Hepatocyte (in vitro differentiated cells): ENCODE results near the gene PLG. TPM values are rescaled to one million over a fixed set of nuclear protein-coding genes. Genes with fewer than 3 reads are reported as not detected.
"Not testable (repeated sequence)": the region's sequence is repeated elsewhere in the genome, so short reads cannot be mapped to it uniquely, and the experiment has no call there.

Experiments used
- DNase-seq: peaks from one replicate; pipeline ENCODE4 v3.0.0-alpha.2; 2016; ENCODE audit warnings: low spot score
- H2AFZ ChIP-seq: fragments of 200-600 bp; sonication (generic); 2 replicates; pipeline ENCODE4 v1.6.0; 2016; ENCODE audit warnings: antibody characterized with exemption, mild to moderate bottlenecking
- H3K27ac ChIP-seq: fragments of 200-600 bp; sonication (generic); 2 replicates; pipeline ENCODE4 v1.5.1; 2016; ENCODE audit warnings: mild to moderate bottlenecking
- H3K27me3 ChIP-seq: fragments of 200-600 bp; sonication (generic); 2 replicates; pipeline ENCODE4 v1.6.1; 2016
- H3K36me3 ChIP-seq: fragments of 200-600 bp; sonication (generic); replicated peaks from 2 replicates; pipeline ENCODE4 v1.5.1; 2016; ENCODE audit warnings: low read depth; ENCODE audit not compliant: insufficient read depth
- H3K4me1 ChIP-seq: fragments of 200-600 bp; sonication (generic); 2 replicates; pipeline ENCODE4 v1.5.1; 2016; ENCODE audit warnings: mild to moderate bottlenecking, moderate library complexity; ENCODE audit not compliant: insufficient read depth
- H3K4me2 ChIP-seq: fragments of 200-600 bp; sonication (generic); 2 replicates; pipeline ENCODE4 v1.6.0; 2016
- H3K4me3 ChIP-seq: fragments of 200-600 bp; sonication (generic); 2 replicates; pipeline ENCODE4 v1.5.1; 2016; ENCODE audit warnings: mild to moderate bottlenecking
- H3K79me2 ChIP-seq: fragments of 200-600 bp; sonication (generic); 2 replicates; pipeline ENCODE4 v1.6.0; 2017; ENCODE audit warnings: mild to moderate bottlenecking
- H3K9me2 ChIP-seq: fragments of 200-600 bp; sonication (generic); replicated peaks from 2 replicates; pipeline ENCODE4 v1.6.0; 2017; ENCODE audit warnings: mild to moderate bottlenecking; ENCODE audit not compliant: insufficient read depth
- H3K9me3 ChIP-seq: fragments of 200-600 bp; sonication (generic); 2 replicates; pipeline ENCODE4 v1.5.1; 2016; ENCODE audit warnings: low read depth, mild to moderate bottlenecking
- H4K20me1 ChIP-seq: fragments of 200-600 bp; sonication (generic); 2 replicates; pipeline ENCODE4 v1.6.0; 2016; ENCODE audit warnings: mild to moderate bottlenecking; ENCODE audit not compliant: insufficient read depth, poor library complexity, severe bottlenecking
- CTCF ChIP-seq: fragments of 200-600 bp; sonication (generic); IDR thresholded peaks from 2 replicates; pipeline ENCODE4 v1.5.1; 2016; ENCODE audit warnings: antibody characterized with exemption, mild to moderate bottlenecking; ENCODE audit not compliant: poor library complexity
- EZH2 ChIP-seq: fragments of 200-600 bp; sonication (generic); IDR thresholded peaks from 2 replicates; pipeline ENCODE4 v1.6.1; 2016; ENCODE audit warnings: antibody characterized with exemption, mild to moderate bottlenecking, borderline replicate concordance
- EZH2phosphoT487 ChIP-seq: fragments of 200-600 bp; sonication (generic); IDR thresholded peaks from one replicate; pipeline ENCODE4 v1.6.1; 2018; ENCODE audit warnings: antibody characterized with exemption, mild to moderate bottlenecking, low read depth, moderate library complexity; ENCODE audit not compliant: unreplicated experiment, severe bottlenecking
- WGBS: methylation state at CpG from one replicate; pipeline ENCODE4 v1.1.6; 2016; ENCODE audit warnings: low lambda C conversion rate; ENCODE audit errors: missing lambda C conversion rate; 5-methylcytosine and 5-hydroxymethylcytosine counted together
- polyA plus RNA-seq: library from polyadenylated mRNA; unstranded; fragments of >200 nt; fragmentation: Nextera tagmentation; extraction: Ambion mirVana; gene quantifications from 2 replicates; pipeline ENCODE4 v1.2.1, GENCODE V29; 2016
- total RNA-seq: library from RNA; depleted of rRNA; stranded (reverse); fragments of >200 nt; gene quantifications from 2 replicates; pipeline ENCODE4 v1.2.3, GENCODE V29; 2014

PLG gene
- total and polyA plus RNA-seq, 2 experiments from 2014 or later: 145 to 225 TPM

- Histone ChIP-seq H4K20me1 (no peaks in the 10 kb centered on the region), H3K4me1 (no peaks in the 10 kb centered on the region), H3K4me2 (peak overlapping the region; percentile 59), H3K9me3 (no peaks in the 10 kb centered on the region), H3K27me3 (no peaks in the 10 kb centered on the region), H3K27ac (no peak overlapping the region), H3K4me3 (no peak overlapping the region), H3K9me2 (no peaks in the 10 kb centered on the region), H3K79me2 (no peaks in the 10 kb centered on the region), H3K36me3 (no peaks in the 10 kb centered on the region), H2AFZ (no peak overlapping the region)
- DNase-seq: no peak
- WGBS: 42% methylated on average over 6 of the region's 6 CpGs
- peak; percentile 51 for TF ChIP-seq EZH2phosphoT487
- TF ChIP-seq CTCF: no peak
- TF ChIP-seq EZH2: no peak
Observed at GRCh38 chr6:160775792-160776580, 73.9 kb downstream of the PLG start.

GRCh38 chr6:160779095-160779494, 77.1 kb downstream of the PLG start:
- 88% methylated on average over 6 of the region's 6 CpGs for WGBS
- not testable (repeated sequence) for DNase-seq, H3K9me2 ChIP-seq, H2AFZ ChIP-seq, H3K27ac ChIP-seq, H3K4me2 ChIP-seq, H3K27me3 ChIP-seq, H4K20me1 ChIP-seq, H3K36me3 ChIP-seq, H3K79me2 ChIP-seq, H3K4me3 ChIP-seq, H3K9me3 ChIP-seq, H3K4me1 ChIP-seq

GRCh38 chr6:160780656-160781055, 78.6 kb downstream of the PLG start:
- DNase-seq, H3K9me3 ChIP-seq, H3K36me3 ChIP-seq, H3K79me2 ChIP-seq, H3K4me1 ChIP-seq, H3K9me2 ChIP-seq, H3K27ac ChIP-seq, H4K20me1 ChIP-seq, H3K4me3 ChIP-seq, H3K27me3 ChIP-seq, H3K4me2 ChIP-seq, H2AFZ ChIP-seq: not testable (repeated sequence)
- 82% methylated on average over 3 of the region's 3 CpGs for WGBS

GRCh38 chr6:160781298-160781697, 79.3 kb downstream of the PLG start:
- H3K4me1 ChIP-seq: no peaks in the 10 kb centered on the region
- no peak for DNase-seq
- H4K20me1 ChIP-seq: no peaks in the 10 kb centered on the region
- no peaks in the 10 kb centered on the region for H3K36me3 ChIP-seq
- H3K9me3 ChIP-seq: no peaks in the 10 kb centered on the region
- H3K4me2 ChIP-seq: no peak overlapping the region
- H3K27ac ChIP-seq: no peak overlapping the region
- no peaks in the 10 kb centered on the region for H3K9me2 ChIP-seq
- WGBS: 81% methylated on average over 4 of the region's 4 CpGs
- H2AFZ ChIP-seq: no peak overlapping the region
- no peak overlapping the region for H3K4me3 ChIP-seq
- H3K27me3 ChIP-seq: no peaks in the 10 kb centered on the region
- H3K79me2 ChIP-seq: no peaks in the 10 kb centered on the region
- TF ChIP-seq CTCF (no peak), EZH2 (no peak), EZH2phosphoT487 (no peak)
